HG03565 (cell line): Measurements from ENCODE around the gene SLC34A2.
"Not testable (repeated sequence)": the region's sequence is repeated elsewhere in the genome, so short reads cannot be mapped to it uniquely, and the experiment has no call there.

ENCODE experiments used
- ATAC-seq: cut with Tn5 transposase; IDR thresholded peaks from one replicate; pipeline ENCODE4 v1.9.1; 2021; ENCODE audit warnings: mild to moderate bottlenecking, moderate library complexity; ENCODE audit not compliant: unreplicated experiment

The SLC34A2 gene

DNA sequence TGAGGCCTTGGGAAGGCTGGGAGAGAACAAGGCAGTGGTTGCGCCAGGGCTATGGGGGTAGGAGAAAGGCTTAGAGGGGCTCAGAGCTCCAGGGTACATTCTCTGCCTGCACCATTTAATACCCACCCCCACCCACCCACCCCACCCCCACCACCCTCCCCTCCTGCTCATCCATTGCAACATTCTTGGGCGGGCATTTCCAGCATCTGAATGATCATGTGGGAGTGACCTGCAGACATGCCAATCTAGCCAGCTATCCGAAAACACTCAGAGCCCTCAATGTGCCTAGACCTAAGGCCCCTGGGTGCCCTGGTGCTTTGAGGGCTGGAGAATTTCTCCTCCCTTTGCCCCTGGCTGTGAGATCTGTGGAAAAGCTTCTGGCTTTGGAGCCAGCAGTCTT is 3.1 kb downstream of the SLC34A2 start:
- ATAC-seq = no peak

DNA sequence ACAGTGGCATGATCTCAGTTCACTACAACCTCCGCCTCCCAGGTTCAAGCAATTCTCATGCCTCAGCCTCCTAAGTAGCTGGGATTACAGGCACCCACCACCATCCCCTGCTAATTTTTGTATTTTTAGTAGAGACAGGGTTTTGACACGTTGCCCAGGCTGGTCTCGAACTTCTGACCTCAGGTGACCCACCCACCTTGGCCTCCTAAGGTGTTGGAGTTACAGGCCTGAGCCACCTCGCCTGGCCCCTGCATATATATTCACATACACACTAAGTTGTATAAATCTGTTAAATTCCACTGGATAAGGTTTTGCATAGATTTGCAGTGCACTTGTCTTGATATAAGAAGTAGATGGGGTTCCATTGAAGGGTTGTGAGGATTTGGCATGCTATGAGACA is 5.8 kb downstream of the SLC34A2 start:
- not testable (repeated sequence) for ATAC-seq

DNA sequence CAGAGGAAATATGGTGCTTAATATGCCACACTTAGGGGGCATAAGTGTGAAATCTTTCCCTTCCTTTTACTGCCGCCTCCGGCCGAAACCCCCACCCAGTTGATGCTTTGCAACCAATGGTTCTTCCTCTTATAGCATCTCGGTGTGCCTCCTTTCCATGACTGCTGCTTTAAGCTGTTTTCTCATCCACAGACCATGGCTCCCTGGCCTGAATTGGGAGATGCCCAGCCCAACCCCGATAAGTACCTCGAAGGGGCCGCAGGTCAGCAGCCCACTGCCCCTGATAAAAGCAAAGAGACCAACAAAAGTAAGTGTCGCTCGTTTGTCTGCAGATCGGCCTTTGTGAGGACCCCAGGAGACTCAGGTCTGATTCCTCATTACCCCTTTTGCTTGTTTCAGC is 6.7 kb downstream of the SLC34A2 start:
- ATAC-seq = no peak

DNA sequence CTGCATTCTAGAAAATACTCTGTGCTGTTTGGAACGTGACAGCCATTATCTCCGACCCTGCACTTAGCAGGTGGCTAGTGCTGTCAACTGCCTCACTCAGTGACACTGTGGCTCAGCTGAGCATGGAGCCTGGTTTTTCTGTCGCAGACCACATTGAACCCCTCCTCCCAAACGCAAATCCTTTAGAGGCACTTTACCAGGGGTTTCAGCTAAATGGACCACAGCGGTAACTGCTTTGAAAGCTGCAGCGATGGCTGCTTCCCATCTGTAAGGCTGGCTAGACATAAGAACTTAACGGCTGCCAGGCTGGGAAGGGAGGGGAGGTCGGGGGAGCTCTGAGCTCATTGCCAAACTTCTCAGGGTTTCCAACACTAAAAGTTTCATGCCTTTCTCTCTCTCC is 8.1 kb downstream of the SLC34A2 start:
- ATAC-seq = no peak

DNA sequence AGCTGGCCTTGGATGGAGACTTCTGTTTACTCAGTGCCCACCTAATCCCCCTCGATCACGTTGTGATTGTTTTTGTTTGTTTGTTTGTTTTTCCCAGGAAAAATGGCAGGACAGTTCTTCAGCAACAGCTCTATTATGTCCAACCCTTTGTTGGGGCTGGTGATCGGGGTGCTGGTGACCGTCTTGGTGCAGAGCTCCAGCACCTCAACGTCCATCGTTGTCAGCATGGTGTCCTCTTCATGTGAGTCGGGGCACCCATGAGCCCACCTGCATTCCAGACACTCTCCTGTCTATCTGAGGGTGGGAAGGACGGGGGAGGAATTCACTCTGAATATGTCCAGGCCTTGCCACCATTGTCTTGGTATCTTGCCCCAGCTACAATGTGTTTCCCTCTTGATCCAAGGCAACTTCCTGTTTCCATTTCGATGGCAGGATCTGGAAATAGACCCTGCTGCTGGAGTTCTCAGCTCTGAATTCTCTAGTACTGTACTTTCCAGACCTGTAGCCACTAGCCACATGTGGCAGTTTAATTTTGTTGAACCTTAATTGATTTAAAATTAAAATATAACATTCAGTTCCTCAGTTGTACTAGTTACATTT is 10.5 kb downstream of the SLC34A2 start:
- no peak for ATAC-seq

DNA sequence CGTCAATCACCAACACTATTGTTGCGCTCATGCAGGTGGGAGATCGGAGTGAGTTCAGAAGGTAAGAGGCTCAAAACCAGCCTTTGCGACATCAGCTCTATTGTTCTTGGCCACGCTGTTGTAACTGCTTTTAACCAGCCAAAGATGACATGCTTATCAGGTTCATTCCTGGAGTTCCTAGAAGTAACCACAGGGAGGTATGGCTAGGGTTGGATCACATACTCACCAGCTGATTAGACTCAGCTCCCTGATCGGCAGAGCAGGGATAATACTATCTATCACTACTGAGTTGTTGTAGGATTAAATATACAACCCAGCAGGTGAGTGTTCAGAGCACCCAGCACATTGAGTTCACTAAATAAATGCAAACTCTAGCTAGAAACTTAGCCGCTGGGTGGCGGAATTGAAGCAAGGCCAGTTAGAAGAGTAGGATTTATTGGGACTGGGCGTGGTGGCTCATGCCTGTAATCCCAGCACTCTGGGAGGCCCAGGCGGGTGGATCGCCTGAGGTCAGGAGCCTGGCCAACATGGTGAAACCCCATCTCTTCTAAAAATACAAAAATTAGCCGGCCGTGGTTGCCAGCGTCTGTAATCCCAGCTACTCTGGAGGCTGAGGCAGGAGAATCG is 12.4 kb downstream of the SLC34A2 start:
- no peak for ATAC-seq

DNA sequence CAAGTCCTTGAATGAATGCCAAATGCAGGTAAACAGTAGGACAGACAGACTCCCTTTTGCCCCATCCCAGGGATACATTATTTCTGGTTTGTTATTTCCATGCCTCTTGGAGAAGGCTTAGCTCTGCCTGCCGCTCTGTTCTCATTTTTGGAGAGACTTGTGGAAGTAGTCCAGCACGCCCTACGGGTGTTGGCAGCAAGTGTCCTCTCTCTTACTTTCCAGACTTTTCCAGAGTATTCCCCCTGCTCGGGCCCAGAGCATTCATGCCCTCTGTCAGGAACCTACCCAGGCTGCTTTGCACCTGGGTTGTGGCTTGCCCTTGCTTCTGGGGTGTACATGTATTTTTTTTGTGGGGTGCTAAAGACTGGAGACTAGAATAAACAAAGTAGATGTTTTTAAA is 15.3 kb downstream of the SLC34A2 start:
- ATAC-seq = no peak

DNA sequence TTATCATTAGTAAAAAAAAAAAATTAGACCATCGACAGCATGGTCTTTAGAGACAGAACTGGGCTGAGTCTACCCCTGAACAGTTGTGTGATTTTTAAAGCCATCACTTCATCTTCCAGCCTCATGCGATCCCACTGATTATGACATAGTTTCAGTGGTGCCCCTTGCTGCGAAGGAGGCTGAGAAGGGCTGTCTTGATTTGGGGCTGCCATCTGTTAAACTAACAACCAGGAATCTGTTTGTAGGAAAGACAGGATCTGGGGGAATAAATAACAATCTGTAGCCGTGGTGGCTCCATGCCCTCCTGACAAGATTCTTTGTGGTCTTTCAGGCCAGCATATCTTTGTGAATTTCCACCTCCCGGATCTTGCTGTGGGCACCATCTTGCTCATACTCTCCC is 17.1 kb downstream of the SLC34A2 start:
- no peak for ATAC-seq

DNA sequence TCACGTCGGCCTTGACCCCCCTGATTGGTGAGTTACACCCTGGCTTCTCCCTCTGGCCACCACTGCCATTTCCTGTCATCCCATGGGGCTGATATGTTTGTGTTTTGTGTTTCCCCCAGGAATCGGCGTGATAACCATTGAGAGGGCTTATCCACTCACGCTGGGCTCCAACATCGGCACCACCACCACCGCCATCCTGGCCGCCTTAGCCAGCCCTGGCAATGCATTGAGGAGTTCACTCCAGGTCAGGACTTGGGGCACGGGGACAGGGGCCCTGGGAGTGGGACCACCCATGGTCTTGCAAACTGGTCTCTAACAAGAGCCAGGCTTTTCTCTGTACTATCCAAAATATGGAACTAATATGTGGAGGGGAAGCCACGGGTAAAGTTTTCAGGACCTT is 18.7 kb downstream of the SLC34A2 start:
- ATAC-seq = no peak

DNA sequence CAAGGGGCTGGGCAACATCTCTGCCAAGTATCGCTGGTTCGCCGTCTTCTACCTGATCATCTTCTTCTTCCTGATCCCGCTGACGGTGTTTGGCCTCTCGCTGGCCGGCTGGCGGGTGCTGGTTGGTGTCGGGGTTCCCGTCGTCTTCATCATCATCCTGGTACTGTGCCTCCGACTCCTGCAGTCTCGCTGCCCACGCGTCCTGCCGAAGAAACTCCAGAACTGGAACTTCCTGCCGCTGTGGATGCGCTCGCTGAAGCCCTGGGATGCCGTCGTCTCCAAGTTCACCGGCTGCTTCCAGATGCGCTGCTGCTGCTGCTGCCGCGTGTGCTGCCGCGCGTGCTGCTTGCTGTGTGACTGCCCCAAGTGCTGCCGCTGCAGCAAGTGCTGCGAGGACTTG is 20.6 kb downstream of the SLC34A2 start:
- no peak for ATAC-seq

DNA sequence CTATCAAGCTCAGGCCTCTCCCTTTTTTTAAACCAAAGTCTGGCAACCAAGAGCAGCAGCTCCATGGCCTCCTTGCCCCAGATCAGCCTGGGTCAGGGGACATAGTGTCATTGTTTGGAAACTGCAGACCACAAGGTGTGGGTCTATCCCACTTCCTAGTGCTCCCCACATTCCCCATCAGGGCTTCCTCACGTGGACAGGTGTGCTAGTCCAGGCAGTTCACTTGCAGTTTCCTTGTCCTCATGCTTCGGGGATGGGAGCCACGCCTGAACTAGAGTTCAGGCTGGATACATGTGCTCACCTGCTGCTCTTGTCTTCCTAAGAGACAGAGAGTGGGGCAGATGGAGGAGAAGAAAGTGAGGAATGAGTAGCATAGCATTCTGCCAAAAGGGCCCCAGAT is 21.5 kb downstream of the SLC34A2 start:
- ATAC-seq = no peak

DNA sequence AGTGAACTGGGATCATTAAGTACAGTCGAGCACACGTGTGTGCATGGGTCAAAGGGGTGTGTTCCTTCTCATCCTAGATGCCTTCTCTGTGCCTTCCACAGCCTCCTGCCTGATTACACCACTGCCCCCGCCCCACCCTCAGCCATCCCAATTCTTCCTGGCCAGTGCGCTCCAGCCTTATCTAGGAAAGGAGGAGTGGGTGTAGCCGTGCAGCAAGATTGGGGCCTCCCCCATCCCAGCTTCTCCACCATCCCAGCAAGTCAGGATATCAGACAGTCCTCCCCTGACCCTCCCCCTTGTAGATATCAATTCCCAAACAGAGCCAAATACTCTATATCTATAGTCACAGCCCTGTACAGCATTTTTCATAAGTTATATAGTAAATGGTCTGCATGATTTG is 22.3 kb downstream of the SLC34A2 start:
- ATAC-seq = no peak

DNA sequence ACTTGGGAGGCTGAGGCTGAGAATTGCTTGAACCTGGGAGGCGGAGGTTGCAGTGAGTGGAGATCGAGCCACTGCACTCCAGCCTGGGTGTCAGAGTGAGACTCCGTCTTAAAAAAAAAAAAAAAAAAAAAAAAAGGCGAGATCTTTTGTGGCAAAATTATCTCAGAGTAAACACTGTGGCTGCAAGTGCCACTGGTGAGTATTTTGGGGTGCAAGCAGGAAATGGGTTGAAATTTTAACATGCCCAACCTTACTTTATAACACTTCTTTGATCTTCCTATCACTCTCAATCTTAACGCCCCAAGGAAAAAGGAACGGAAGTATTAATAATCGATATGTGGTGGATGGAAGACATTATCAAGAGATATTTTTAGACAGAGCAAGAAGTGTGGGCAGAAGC is 32.1 kb downstream of the SLC34A2 start:
- ATAC-seq = no peak

DNA sequence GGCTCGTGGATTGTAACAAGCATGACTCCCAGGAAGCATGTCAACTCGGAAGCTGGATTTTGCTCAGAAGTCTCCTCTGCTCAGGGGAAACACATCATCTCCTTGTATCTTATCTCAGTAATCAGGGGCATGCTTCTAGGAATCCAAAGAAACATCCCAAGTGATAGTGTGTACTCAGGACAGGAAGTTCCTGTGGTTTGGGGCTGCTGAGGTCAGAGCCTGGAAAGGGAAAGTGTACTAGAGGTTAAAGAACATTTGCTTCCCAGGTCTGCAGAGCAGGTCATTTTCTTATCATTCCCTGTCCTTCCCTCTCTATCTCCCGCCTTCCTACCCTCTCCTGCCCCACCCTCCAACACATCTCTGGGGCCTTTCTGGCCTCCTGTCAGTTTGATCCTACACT is 38.8 kb downstream of the SLC34A2 start:
- no peak for ATAC-seq

DNA sequence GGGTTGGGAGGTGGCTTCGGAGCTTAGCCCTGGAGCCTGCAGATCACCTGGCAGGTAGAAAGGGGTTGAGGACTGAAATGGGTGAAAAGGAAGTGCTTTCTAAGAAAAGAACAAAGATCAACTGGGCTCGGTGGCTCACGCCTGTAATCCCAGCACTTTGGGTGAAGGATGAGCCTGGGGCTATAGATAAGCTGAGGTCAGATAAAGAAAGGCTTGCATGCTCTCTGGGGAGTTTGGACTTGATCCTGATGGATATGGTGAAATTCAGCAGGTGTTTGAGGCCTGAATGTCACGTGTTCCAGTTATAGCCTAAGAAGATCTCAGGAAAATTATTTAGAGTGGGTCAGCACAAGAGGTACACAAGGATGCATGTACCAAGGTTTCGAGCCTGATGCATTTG is 40.8 kb downstream of the SLC34A2 start:
- no peak for ATAC-seq

DNA sequence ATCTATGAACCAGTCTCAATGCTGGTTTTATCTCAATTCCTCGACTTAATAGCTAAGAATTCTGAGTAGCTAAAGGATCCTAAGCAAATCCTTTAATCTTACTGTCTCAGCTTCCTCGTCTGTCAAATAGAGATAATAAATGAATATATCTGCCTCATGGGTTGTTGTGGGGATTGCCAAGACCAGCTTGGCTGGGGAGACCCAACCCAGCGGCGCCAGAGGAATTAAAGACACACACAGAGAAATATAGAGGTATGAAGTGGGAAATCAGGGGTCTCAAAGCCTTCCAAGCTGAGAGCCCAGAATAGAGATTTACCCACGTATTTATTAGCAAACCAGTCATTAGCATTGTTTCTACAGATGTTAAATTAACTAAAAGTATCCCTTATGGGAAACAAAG is 41.9 kb downstream of the SLC34A2 start:
- no peak for ATAC-seq

DNA sequence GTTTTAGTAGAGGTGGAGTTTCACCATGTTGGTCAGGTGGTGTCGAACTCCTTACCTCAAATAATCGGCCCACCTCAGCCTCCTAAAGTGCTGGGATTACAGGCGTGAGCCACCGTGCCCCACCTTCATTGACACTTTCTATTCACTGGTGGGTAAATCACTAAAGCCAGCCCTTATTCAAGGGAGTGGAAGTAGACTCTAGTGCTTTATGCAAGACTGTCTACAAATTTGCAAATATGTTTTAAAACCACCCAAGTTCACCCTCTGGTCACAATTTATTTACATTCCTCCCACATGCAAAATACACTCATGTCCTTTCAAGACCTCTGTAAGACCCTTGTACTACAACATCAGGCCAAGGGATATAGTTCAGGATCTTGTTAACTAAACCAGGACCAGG is 45.0 kb downstream of the SLC34A2 start:
- ATAC-seq = no peak

DNA sequence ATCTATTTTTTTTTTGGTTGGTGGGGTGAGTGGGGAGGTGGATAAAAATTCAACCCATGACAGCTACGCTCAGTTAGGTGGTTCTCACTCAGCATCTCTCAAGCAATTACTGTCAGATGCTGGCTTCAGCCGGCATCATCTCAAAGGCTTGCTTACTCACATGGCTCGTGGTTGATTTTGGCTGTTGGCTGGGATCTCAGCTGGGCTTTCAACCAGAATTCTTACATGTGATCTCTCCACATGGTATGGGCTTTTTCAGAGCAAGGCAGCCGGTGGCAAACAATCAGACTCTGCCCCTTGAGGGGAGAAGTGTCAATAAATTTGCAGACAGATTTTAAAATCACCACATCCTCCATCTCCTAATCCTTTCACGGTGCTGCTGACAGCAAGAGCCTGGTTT is 47.2 kb downstream of the SLC34A2 start:
- ATAC-seq = no peak

DNA sequence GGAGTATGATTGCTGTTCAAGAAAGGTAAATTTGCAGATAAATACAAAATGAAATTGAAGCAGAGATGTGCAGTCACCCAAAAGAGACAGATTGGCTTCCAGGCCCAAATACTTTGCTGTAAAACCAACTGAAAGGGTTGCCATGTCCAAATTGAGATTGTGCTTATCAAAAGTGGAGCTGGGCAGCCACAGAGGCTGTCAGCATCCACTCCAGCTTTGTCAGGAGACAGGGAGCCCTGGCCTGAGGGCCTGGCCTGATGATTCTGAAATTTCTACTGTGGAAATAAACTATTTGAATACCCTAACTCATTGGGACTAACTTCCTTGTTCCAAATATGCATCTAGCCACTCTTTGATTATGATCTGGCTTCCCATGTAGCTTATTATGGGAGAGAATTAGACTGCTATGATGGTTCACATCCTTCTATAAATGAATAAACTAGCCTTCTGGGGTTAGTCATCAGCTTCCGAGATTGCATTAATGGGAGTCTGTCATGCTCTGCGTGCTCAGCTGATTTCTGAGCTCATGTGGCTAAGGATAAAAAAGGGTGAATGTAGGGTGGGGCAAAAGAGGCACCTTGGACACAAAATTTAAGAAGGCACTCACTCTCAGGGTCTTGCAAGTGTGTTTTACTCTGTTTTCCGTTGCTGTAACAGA is 48.2 kb downstream of the SLC34A2 start:
- ATAC-seq = no peak

DNA sequence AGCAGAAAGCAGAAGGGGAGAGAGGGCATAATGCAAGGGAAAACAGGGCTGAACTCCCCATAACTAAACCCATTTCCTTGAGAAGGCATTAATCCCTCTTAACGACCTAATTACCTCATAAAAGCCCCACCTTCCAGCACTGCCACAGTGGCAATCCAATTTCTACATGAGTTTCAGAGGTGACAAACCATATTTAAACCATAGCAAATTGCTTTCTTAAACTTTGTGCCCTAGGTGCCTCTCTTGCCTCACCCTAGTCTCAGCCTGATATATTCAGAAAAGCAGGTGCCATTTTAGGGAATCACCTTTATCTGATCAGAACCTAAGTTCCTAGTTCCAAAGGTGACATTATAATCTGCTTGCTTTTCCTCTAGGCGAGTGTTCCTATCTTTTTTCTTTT is 48.9 kb downstream of the SLC34A2 start:
- ATAC-seq = no peak

DNA sequence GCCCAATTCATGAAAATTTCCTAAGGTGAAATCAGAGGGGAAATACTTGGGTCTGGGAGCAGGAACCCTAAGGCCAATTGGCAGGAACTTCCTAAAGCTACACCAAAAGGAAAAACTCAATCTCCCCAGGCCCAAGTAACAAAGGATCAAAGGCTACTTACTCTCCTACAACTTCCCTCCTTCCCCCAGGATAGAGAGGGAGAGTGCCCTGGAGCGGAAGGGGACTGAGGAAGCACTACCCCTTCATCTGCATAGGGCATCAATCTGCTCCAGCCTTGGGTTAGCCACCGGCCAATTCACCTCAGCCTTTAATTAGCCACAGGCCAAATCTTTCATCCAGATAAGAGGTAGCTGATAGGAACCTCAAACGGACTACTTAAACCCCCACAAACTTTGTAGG is 55.0 kb downstream of the SLC34A2 start:
- no peak for ATAC-seq

DNA sequence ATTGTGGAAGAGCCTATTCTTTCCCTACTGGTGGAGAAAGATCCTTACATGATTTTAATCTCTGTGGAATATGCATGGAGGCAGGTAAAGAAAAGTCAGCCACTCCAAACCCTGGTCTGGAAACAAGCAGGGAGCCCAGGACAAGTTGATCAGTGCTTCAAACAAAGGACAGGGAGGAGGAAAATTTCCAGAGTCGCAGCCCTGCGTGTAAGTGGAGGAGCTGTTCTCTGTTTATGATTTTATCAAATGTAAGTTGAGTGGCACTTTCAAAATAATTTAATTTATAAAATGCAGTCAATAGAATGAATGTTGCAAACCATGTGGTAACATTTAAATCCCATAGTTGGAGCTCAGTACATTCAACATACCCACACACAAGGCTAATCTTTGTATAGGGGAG is 57.0 kb downstream of the SLC34A2 start:
- no peak for ATAC-seq

DNA sequence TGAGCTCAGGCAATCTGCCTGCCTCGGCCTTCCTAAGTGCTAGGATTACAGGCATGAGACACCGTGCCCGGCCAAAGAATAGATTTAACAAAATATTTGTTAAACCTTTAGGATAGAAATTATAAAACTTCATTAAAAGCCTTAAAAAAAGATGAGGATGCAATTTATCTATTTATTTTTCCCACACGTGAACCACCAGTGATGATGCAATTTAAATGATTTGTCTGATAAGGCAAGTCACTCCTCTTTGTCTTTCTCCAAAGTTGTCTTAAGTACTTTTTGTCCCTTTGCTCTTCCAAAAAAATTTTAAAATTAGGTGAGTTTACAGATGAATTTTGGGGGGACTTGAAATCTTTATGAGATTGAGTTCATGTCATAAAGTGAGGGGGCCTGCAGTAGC is 58.2 kb downstream of the SLC34A2 start:
- no peak for ATAC-seq
